ENCODE data around the gene CDNF.
A peak's percentile ranks its signal among the peaks of the same experiment; 100 is the strongest.
"Not testable (repeated sequence)": the region's sequence is repeated elsewhere in the genome, so short reads cannot be mapped to it uniquely, and the experiment has no call there.

Gene CDNF

DNA sequence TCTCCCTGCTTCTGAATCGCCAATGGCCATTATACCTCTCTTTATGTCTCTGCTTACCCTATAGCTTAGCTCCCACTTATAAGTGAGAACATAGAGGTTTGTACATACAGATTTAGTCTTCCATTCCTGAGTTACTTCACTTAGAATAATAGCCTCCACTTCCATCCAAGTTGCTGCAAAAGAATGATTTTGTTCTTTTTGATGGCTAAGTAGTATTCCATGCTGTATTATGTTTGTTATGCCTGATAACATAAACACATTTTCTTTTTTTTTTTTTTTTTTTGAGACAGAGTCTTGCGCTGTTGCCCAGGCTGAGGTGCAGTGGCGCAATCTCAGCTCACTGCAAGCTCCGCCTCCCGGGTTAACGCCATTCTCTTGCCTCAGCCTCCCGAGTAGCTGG, 21.1 kb downstream of the CDNF start:
- not testable (repeated sequence) for H3K9me3 ChIP-seq (ENCODE audit: control insufficient read depth, low read length); H3K36me3 ChIP-seq (ENCODE audit: control insufficient read depth, insufficient read depth, low read length, severe bottlenecking); H3K4me1 ChIP-seq (ENCODE audit: control insufficient read depth, insufficient read depth, low read length); DNase-seq (ENCODE audit: low read depth); H3K9ac ChIP-seq (ENCODE audit: low read length); H3K27me3 ChIP-seq (replicated peaks; ENCODE audit: control insufficient read depth, insufficient read depth, low read length); H3K4me3 ChIP-seq (ENCODE audit: low read length)

DNA sequence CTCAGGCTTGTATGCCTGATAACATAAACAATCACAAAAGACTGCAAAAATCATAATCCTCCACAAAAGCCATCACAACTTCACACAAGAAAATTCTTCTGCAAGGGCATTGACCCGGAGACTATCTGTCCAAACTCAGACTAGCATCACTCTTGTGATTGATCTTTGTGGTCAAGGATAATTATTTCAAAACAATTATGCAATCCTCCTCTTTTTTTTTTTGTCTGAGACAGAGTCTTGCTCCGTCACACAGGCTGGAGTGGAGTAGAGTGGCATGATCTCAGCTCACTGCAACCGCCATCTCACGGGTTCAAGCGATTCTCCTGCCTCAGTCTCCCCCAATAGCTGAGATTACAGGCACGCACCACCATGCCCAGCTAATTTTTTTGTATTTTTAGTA, 22.2 kb downstream of the CDNF start:
- H3K4me1 ChIP-seq (ENCODE audit: control insufficient read depth, insufficient read depth, low read length): no peaks in the 10 kb centered on the region
- no peak overlapping the region for H3K9ac ChIP-seq (ENCODE audit: low read length)
- DNase-seq (ENCODE audit: low read depth): peak; percentile 5
- H3K36me3 ChIP-seq (ENCODE audit: control insufficient read depth, insufficient read depth, low read length, severe bottlenecking): no peaks in the 10 kb centered on the region
- H3K9me3 ChIP-seq (ENCODE audit: control insufficient read depth, low read length): no peaks in the 10 kb centered on the region
- H3K4me3 ChIP-seq (ENCODE audit: low read length): no peak overlapping the region
- no peaks in the 10 kb centered on the region for H3K27me3 ChIP-seq (replicated peaks; ENCODE audit: control insufficient read depth, insufficient read depth, low read length)

DNA sequence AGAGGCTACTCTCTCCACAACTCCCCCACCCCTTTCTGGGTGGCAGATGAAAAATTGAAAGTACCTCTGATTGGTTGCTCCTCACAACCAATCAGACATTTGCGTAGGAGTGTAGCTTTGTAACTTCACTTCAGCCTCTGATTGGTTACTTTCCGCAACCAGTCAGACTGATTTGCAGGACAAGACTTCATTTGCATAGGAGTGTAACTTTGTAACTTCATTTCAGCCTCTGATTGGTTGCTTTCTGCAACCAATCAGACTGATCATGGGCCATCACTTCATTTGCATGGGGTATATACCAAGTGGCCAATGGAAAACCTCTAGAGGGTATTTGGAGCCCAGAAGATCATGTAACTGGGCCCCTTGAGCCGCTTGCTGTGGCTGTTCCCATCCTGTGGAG, 25.6 kb downstream of the CDNF start:
- DNase-seq (ENCODE audit: low read depth): no peak
- Histone ChIP-seq H3K4me3 (ENCODE audit: low read length) (no peak overlapping the region), H3K9ac (ENCODE audit: low read length) (no peak overlapping the region), H3K27me3 (replicated peaks; ENCODE audit: control insufficient read depth, insufficient read depth, low read length) (no peaks in the 10 kb centered on the region), H3K36me3 (ENCODE audit: control insufficient read depth, insufficient read depth, low read length, severe bottlenecking) (no peaks in the 10 kb centered on the region), H3K4me1 (ENCODE audit: control insufficient read depth, insufficient read depth, low read length) (no peaks in the 10 kb centered on the region), H3K9me3 (ENCODE audit: control insufficient read depth, low read length) (no peaks in the 10 kb centered on the region)

DNA sequence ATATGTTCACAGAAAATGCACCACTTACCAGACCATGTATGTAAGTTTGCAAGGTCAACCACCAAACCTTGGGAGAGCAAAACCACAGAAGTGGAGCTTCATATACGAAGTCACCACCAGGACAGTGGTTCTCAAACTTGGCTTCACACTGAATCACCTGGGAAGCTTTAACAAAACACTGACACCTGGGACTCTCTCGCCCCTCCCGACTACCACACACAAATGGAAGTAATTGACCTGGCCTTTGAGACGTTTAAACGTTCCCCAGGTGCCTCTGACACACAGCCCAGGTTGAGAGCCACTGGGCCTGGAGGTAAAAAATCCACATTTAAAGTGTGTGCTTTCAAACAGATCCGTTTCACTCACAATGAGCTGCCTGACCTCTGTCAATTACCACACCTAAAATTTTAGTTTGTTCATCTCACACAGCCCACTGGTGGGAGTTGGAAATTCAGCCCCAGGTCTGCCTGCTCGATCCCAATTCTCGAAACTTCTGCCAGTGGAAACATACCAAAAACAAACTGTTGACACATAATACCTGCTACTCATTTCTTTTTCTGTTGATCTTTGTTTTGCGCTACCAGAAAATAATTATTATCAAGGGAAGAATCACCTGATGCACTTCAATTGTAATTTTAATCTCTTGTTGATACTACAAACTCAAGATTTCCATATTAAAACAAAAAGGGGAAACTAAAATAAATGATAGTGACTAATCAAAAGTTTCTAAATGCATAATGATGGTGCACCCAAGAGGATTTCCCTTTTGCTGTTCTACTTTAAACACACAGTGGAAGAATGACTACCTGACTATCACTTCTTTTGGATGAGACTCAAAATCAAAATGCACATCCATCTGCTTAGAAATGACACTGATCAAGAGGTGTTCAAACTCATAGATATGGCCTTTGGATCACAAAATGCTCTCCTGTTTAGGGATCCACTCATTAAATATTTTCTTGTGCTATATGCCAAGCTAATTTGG, 26.6 kb downstream of the CDNF start:
- Histone ChIP-seq H3K36me3 (ENCODE audit: control insufficient read depth, insufficient read depth, low read length, severe bottlenecking) (no peaks in the 10 kb centered on the region), H3K27me3 (replicated peaks; ENCODE audit: control insufficient read depth, insufficient read depth, low read length) (no peaks in the 10 kb centered on the region), H3K4me1 (ENCODE audit: control insufficient read depth, insufficient read depth, low read length) (no peaks in the 10 kb centered on the region), H3K4me3 (ENCODE audit: low read length) (no peak overlapping the region), H3K9me3 (ENCODE audit: control insufficient read depth, low read length) (no peaks in the 10 kb centered on the region), H3K9ac (ENCODE audit: low read length) (no peak overlapping the region)
- no peak for DNase-seq (ENCODE audit: low read depth)

DNA sequence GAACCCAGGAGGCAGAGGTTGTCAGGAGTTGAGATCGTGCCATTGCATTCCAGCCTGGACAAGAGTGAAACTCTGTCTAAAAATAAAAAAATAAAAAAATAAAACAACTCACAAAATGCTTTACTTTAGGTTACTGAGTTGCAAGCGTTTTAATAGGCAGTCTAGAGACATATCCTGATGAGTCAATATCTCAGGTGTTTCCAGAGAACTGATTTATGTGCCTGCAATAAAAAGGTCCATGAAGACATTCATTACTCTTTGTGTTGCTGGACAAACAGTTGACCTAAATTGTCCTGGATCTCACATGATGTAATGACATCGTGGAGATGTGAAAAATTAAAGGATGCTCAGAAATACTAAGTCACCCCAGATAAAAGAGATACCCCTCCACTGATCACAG, 31.5 kb downstream of the CDNF start:
- no peak overlapping the region for H3K9ac ChIP-seq (ENCODE audit: low read length)
- H3K27me3 ChIP-seq (replicated peaks; ENCODE audit: control insufficient read depth, insufficient read depth, low read length): peaks cover 10% of the 10 kb centered on the region
- peaks cover 6% of the 10 kb centered on the region for H3K9me3 ChIP-seq (ENCODE audit: control insufficient read depth, low read length)
- no peak overlapping the region for H3K4me3 ChIP-seq (ENCODE audit: low read length)
- DNase-seq (ENCODE audit: low read depth): no peak
- no peaks in the 10 kb centered on the region for H3K36me3 ChIP-seq (ENCODE audit: control insufficient read depth, insufficient read depth, low read length, severe bottlenecking)
- H3K4me1 ChIP-seq (ENCODE audit: control insufficient read depth, insufficient read depth, low read length): no peaks in the 10 kb centered on the region

DNA sequence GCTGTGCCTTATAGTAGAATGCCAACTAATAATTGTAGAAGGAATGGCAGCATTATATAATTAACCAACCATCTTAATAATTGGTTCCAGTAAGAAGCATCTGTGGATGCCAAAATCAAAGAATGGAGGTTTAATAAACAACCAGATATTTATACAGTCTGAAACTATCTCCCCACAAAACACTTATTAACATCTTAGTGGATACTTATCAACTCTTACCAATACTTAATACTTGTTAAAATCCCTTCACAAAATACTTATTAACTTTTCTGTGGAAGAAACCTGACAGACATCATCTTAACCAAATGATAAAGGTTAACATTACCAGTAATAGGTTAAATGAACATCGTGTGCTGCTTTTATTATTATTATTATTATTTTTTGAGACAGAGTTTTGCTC, 34.0 kb downstream of the CDNF start:
- H3K27me3 ChIP-seq (replicated peaks; ENCODE audit: control insufficient read depth, insufficient read depth, low read length): peaks cover 25% of the 10 kb centered on the region

DNA sequence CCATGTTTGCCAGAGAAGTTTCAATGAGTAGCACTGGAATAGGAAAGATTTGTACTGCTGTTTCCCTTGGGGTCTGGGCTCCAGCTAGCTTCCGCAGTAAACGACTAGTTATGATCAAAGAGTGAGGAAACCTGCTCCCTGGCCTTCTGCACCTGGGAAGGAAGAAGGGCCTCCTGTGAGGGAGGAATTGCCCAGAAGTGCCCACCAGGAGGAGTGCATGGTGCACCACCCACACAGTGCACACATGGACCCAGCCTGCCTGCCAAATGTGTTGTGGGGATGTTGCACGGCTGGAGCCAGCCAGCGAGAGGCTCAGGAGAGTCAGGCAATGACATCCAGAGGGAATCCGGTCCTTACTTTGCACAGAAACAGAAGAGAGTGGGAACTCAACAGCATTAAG, 36.1 kb downstream of the CDNF start:
- peaks cover 6% of the 10 kb centered on the region for H3K9me3 ChIP-seq (ENCODE audit: control insufficient read depth, low read length)
- no peaks in the 10 kb centered on the region for H3K36me3 ChIP-seq (ENCODE audit: control insufficient read depth, insufficient read depth, low read length, severe bottlenecking)
- DNase-seq (ENCODE audit: low read depth): no peak
- H3K4me3 ChIP-seq (ENCODE audit: low read length): no peak overlapping the region
- no peaks in the 10 kb centered on the region for H3K4me1 ChIP-seq (ENCODE audit: control insufficient read depth, insufficient read depth, low read length)
- peaks cover 25% of the 10 kb centered on the region for H3K27me3 ChIP-seq (replicated peaks; ENCODE audit: control insufficient read depth, insufficient read depth, low read length)
- H3K9ac ChIP-seq (ENCODE audit: low read length): no peak overlapping the region

More for the DNA sequence above, 34.0 kb downstream of the CDNF start:
- Histone ChIP-seq H3K4me1 (ENCODE audit: control insufficient read depth, insufficient read depth, low read length) (no peaks in the 10 kb centered on the region), H3K36me3 (ENCODE audit: control insufficient read depth, insufficient read depth, low read length, severe bottlenecking) (no peaks in the 10 kb centered on the region), H3K9me3 (ENCODE audit: control insufficient read depth, low read length) (peaks cover 6% of the 10 kb centered on the region), H3K9ac (ENCODE audit: low read length) (no peak overlapping the region), H3K4me3 (ENCODE audit: low read length) (no peak overlapping the region)
- no peak for DNase-seq (ENCODE audit: low read depth)

DNA sequence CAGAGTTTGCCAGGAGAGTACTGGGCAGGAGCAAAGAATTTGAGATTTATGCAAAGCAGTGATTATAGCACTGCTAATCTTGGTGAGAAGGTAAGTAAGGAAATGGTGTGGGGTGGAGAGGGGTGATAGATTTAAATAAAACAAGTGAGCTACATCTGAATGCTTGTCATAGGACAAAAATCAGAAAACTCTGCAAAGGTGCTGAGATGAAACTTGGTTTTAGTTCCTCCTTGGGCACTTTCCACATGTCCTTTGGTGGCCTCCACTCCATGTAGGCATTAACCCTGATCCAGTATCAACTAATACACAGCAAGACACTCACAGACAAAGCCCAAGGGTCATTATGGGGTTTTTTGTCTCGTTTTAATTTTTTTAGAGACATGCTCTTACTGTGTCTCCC, 37.4 kb downstream of the CDNF start:
- no peak overlapping the region for H3K4me3 ChIP-seq (ENCODE audit: low read length)
- no peaks in the 10 kb centered on the region for H3K4me1 ChIP-seq (ENCODE audit: control insufficient read depth, insufficient read depth, low read length)
- no peak overlapping the region for H3K9ac ChIP-seq (ENCODE audit: low read length)
- H3K36me3 ChIP-seq (ENCODE audit: control insufficient read depth, insufficient read depth, low read length, severe bottlenecking): no peaks in the 10 kb centered on the region
- no peak for DNase-seq (ENCODE audit: low read depth)
- peaks cover 25% of the 10 kb centered on the region for H3K27me3 ChIP-seq (replicated peaks; ENCODE audit: control insufficient read depth, insufficient read depth, low read length)
- H3K9me3 ChIP-seq (ENCODE audit: control insufficient read depth, low read length): peaks cover 6% of the 10 kb centered on the region

DNA sequence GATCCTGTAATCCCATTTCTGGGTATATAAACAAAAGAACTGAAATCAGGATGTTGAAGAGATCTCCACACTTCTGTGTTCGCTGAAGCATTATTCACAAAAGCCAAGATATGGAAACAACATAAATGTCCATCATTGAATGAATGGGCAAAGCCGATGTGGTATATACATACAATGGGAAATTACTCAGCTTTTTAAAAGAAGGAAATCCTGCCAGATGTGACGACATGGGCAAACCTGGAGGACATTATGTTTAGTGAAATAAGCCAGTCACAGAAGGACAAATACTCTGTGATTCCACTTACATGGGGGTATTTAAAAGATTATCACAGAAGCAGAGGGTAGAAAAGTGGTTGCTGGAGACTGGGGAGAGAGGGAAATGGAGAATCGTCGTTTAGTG, 39.2 kb downstream of the CDNF start:
- Histone ChIP-seq H3K36me3 (ENCODE audit: control insufficient read depth, insufficient read depth, low read length, severe bottlenecking) (no peaks in the 10 kb centered on the region), H3K9me3 (ENCODE audit: control insufficient read depth, low read length) (peaks cover 6% of the 10 kb centered on the region), H3K4me1 (ENCODE audit: control insufficient read depth, insufficient read depth, low read length) (no peaks in the 10 kb centered on the region), H3K27me3 (replicated peaks; ENCODE audit: control insufficient read depth, insufficient read depth, low read length) (peaks cover 25% of the 10 kb centered on the region), H3K4me3 (ENCODE audit: low read length) (no peak overlapping the region), H3K9ac (ENCODE audit: low read length) (no peak overlapping the region)
- peak; percentile 6 for DNase-seq (ENCODE audit: low read depth)

DNA sequence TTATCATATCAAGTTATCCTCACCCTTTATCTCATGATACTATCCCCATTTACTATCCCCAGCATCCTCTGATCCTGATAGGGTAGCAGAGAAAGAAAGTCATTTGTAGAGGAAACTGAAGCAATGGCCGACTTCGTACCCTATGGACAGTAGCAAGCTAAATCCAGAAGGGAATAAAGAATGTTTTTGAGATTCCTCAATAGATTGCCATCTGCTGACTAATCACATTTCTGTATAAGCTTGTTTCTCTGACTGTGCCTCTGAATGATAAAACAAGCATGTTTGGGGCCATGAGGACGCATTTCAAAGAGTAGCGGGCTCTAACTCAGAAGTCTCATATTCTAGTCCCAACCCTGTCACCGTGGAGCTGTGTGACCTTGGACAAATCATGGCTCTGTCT, 49.9 kb downstream of the CDNF start:
- no peaks in the 10 kb centered on the region for H3K36me3 ChIP-seq (ENCODE audit: control insufficient read depth, insufficient read depth, low read length, severe bottlenecking)
- H3K4me3 ChIP-seq (ENCODE audit: low read length): no peak overlapping the region
- DNase-seq (ENCODE audit: low read depth): peak; percentile 25
- no peaks in the 10 kb centered on the region for H3K27me3 ChIP-seq (replicated peaks; ENCODE audit: control insufficient read depth, insufficient read depth, low read length)
- no peaks in the 10 kb centered on the region for H3K4me1 ChIP-seq (ENCODE audit: control insufficient read depth, insufficient read depth, low read length)
- H3K9me3 ChIP-seq (ENCODE audit: control insufficient read depth, low read length): peaks cover 3% of the 10 kb centered on the region
- H3K9ac ChIP-seq (ENCODE audit: low read length): no peak overlapping the region

DNA sequence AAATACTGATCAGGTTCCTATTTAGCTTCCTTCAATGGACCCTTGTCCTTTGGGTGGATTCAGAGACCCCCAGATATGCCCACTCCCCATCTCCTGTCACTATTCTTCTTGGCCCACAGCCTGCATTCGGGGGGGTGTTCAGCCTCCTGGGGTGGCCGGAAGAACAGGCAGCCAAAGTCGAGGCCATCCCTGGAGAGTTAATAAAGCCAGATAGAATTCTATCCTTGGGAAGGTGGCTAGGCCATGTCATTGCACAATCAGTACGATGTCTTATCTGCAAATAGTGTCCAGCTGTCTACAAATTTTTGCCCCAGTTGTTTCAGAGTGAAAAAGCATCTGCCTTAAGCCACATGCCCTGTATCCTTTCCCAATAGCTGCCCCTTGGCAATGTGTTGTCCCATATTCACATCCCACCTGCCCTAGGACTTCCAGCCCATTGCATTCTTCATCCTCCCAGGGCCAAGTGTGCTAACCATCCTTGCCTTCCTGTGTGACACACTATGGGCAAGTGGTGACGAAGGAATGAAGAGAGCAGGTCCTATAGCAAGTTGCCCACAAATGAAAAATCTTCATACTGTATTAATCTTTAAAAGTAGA, 53.3 kb downstream of the CDNF start:
- no peaks in the 10 kb centered on the region for H3K27me3 ChIP-seq (replicated peaks; ENCODE audit: control insufficient read depth, insufficient read depth, low read length)
- DNase-seq (ENCODE audit: low read depth): no peak
- H3K9ac ChIP-seq (ENCODE audit: low read length): no peak overlapping the region
- peaks cover 2% of the 10 kb centered on the region for H3K4me1 ChIP-seq (ENCODE audit: control insufficient read depth, insufficient read depth, low read length)
- peaks cover 3% of the 10 kb centered on the region for H3K9me3 ChIP-seq (ENCODE audit: control insufficient read depth, low read length)
- H3K4me3 ChIP-seq (ENCODE audit: low read length): no peak overlapping the region
- H3K36me3 ChIP-seq (ENCODE audit: control insufficient read depth, insufficient read depth, low read length, severe bottlenecking): no peaks in the 10 kb centered on the region

Data from adipocyte (in vitro differentiated cells).